HG03066 (cell line): ENCODE measurements around the gene ZNF99.
"Not testable (repeated sequence)": the region's sequence is repeated elsewhere in the genome, so short reads cannot be mapped to it uniquely, and the experiment has no call there.

Source experiments
- ATAC-seq: cut with Tn5 transposase; IDR thresholded peaks from one replicate; pipeline ENCODE4 v1.9.1; 2021; ENCODE audit warnings: low read depth; ENCODE audit not compliant: unreplicated experiment

ZNF99 gene

GRCh38 chr19:22783651-22784410 is at the start of gene ZNF99:
TSS of gene ZNF99 (minus strand) at chr19:22784151. CDS start at chr19:22784016, 135 bp downstream.
- ATAC-seq: no peak

DNA sequence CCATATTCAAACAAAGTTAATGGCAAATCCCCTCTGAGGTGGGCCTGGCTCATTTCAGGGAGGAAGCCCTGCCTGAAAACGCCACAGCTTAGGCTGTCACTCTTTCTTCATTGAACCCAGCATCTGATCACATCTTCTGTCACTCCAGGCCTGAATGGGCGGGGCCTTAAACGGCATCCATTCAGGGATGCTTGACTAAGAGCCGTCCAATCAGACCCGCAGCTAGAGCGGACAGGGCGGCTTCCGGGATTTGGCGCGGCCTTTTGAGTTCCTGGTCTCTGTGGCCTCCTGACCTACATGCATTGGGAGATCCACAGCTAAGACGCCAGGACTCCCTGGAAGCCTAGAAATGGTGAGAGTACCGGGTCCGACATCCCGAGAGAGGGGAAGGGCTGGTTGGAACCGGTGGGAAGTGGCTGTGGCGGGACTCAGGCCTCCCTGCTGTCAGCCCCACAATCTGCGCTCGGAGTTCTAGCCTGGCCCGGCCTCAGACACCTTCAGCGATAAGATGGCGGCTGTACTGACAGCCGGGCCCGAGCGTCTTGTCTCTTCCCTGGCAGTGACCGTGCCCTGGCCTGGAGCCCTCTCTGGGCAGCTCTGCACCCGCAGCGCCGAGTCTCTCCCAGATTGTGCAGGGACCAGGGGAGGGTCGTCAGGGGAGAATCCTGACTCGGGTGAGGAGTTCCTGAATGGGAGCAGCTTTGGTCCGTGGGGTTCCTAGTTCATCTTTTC is 48.2 kb upstream of the ZNF99 start, which contains the start of gene ZNF723:
TSS of gene ZNF723 (plus strand) at position 261 of the 732 bp plus-strand sequence. CDS start at position 350, 89 bp downstream.
- ATAC-seq: no peak

- no peak for ATAC-seq
Measured at GRCh38 chr19:22831211-22831610, 47.3 kb upstream of the ZNF99 start.

- ATAC-seq: no peak
Measured at GRCh38 chr19:22814124-22814523, 30.2 kb upstream of the ZNF99 start.

DNA sequence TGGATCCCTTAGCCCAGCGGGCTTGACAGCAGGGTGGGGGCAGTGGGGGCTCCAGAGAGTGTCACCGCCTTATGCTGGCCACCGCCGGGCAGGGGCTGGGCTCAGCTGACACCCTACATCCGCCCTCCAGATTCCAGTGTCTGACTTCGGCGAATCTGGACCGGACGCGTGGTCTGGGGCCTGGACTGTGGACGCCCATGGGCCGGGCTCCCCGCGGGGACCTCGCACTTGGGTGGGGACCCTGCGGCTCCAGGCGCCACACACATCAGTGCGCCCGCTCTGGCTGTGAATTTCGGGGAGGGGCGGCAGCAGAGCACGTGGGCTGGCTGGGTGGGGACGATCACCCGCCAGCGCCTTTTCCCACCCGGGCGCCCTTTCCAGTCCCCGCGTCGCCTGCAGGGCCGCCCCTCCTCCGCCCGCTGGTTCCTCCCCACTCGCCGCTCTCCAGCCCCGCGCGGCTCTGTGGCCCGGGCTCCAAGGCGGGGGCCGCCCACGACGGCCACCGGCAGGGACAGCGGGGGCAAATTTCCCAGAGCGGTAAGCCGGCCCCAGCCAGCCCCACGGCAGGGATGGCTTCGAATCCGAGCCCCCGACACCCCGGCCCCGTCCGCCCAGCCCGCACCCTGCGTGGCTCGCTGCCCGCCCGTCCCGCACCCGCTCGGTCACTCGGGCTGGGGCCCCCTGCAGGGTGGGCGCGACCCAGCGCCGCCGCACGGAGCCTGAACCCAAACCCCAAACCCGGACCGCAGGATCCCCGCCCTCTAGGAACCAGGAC is 23.3 kb upstream of the ZNF99 start:
- ATAC-seq: no peak

GRCh38 chr19:22806418-22806817 is 22.5 kb upstream of the ZNF99 start:
- ATAC-seq: no peak

DNA sequence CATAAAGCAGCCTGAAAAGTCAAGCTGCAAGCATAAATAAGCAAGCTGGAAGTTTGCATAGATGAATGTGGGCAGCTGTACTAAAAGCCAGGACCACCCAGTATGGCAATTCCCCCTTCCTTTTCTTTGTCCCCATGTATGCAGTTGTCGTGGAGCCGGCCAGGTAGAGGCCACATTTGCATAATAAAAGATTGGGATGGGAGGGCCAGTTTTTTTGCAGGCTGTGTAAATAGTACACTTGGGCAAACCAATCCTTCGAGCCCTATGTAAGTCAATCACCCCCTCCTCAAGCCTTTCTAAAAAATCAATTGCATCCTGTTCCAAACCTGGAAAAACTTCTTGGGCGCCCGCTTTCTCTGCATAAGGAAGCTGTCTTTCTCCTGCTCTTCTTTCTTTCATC is 13.1 kb upstream of the ZNF99 start:
- ATAC-seq: no peak

DNA sequence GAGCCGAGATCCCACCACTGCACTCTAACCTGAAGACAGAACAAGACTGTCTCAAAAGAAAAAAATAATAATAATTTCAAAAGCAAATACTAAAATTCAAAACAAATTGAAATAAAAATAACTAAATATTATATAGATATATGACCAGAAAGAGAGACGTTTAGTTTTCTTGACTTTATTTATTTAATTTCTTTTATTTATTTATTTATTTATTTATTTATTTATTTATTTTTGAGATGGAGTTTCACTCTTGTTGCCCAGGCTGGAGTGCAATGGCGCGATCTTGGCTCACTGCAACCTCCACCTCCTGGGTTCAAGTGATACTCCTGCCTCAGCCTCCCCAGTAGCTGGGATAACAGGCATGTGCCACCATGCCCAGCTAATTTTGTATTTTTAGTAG is 8.9 kb upstream of the ZNF99 start:
- ATAC-seq: not testable (repeated sequence)

DNA sequence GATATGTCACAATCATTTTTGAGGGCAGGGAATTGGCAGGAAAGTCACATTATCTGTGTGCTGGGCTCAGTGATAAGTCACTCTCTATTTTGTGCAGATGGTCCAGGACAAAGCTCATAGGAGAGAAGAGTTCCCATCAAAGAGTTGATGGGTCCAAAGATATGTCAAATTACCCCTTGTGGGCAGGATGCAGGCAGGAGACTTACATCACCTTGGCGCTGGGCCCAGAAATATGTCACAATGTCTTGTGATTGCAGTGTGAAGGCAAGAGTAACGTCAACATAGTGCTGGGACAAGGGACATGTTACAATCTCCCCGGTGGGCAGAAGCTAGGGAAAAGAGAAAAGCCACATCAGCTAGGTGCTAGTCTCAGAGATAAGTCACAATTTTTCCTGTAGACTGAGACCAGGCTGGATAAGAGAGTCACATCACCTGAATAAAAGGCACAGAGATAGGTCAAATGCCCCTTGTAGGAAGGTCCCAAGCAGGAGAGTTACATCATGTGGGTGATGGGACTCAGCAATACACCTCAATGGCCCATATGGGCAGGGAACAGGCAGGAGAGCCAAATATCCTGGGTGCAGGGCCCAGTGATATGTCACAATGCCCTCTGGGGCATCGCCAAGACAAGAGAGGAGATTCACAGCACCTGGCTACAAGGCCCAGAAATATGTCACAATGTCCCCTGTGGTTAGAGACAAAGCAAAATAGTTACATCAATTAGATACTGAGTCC is 47.9 kb downstream of the ZNF99 start:
- no peak for ATAC-seq

GRCh38 chr19:22733691-22734090 is 50.3 kb downstream of the ZNF99 start:
- ATAC-seq: no peak

DNA sequence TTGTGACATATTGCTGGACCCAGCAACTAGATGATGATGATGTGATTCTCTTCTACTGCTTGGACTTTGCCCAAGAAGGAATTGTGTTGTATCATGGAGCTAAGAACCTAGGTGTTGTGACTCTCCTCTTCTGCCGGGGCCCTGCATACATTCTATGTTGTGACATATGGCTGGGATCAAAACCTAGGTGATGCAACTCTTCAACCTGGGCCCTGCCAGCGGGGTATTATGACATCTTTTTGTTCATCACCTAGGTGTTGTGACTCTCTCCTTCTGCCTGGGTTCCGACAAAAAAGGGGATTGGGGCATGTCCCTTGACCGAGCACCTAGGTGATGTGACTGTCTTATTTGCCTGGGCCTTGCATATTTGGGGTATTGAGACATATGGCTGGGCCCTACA is 55.7 kb downstream of the ZNF99 start:
- not testable (repeated sequence) for ATAC-seq

DNA sequence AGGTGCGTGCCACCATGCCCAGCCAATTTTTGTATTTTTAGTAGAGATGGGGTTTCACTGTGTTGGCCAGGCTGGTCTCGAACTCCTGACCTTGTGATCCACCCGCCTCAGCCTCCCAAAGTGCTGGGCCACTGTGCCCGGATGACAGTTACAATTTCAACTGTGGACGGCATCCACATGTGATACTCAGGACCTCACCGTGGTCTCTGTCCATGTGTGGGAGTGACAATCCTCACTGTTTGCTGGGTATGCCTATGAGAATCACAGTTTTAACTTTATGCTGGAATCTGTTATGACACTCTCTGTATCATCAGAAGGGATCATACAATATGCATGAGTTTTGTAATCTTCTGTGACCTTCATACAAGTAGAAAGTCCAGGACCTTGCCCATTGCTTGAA is 62.4 kb downstream of the ZNF99 start:
- not testable (repeated sequence) for ATAC-seq

- ATAC-seq: no peak
Measured at GRCh38 chr19:22708983-22709382, 75.0 kb downstream of the ZNF99 start.

- ATAC-seq: not testable (repeated sequence)
Measured at GRCh38 chr19:22703096-22703495, 80.9 kb downstream of the ZNF99 start.

DNA sequence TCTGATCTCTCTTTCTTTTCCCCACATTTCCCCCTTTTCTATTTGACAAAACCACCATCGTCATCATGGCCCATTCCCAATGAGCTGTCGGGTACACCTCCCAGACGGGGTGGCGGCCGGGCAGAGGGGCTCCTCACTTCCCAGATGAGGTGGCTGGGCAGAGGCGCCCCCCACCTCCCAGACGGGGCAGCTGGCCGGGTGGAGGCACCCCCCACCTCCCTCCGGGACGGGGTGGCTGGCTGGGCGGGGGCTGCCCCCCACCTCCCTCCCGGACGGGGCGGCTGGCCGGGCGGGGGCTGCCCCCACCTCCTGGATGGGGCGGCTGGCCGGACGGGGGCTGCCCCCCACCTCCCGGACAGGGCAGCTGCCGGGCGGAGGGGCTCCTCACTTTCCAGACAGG is 81.3 kb downstream of the ZNF99 start:
- ATAC-seq: not testable (repeated sequence)
